ENCODE data around the gene KCNQ1.

Gene KCNQ1

DNA sequence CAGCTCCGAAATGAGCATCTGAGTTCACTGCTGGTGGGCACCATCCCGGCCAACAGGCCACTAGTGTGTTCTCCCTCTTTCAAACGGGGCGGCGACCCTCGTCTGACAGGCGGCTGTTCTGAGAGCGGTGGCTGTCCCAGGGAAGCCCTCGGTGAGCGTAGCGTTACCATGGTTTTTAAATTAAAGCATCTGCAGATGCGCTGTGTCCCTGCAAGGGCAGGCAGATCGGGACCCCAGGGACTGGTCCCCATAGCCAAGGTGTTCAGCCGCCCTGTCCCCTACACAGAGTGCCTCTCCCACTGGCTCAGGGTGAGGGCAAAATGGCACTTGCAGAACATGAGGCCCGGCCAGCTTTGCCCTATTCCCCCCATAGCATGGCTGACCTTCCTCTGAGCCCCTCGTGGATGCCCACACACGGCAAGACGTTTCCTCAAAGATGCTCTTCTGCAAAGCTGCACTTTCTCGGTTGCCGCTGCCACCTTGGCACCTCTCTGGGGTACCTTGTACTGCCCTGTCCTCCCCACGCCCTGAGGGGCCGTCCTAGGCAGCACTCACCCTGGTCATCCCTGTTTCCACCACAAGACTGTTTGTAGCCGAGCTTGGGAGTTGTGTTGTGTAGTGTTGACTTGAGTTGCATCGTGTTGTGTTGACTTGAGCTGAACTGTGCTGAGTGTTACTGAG, 306.9 kb downstream of the KCNQ1 start:
- H3K27ac ChIP-seq: no peak overlapping the region
- TF ChIP-seq, protein P1, sequence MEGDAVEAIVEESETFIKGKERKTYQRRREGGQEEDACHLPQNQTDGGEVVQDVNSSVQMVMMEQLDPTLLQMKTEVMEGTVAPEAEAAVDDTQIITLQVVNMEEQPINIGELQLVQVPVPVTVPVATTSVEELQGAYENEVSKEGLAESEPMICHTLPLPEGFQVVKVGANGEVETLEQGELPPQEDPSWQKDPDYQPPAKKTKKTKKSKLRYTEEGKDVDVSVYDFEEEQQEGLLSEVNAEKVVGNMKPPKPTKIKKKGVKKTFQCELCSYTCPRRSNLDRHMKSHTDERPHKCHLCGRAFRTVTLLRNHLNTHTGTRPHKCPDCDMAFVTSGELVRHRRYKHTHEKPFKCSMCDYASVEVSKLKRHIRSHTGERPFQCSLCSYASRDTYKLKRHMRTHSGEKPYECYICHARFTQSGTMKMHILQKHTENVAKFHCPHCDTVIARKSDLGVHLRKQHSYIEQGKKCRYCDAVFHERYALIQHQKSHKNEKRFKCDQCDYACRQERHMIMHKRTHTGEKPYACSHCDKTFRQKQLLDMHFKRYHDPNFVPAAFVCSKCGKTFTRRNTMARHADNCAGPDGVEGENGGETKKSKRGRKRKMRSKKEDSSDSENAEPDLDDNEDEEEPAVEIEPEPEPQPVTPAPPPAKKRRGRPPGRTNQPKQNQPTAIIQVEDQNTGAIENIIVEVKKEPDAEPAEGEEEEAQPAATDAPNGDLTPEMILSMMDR (conservative IDR thresholded peaks at IDR 0.05): no peak

DNA sequence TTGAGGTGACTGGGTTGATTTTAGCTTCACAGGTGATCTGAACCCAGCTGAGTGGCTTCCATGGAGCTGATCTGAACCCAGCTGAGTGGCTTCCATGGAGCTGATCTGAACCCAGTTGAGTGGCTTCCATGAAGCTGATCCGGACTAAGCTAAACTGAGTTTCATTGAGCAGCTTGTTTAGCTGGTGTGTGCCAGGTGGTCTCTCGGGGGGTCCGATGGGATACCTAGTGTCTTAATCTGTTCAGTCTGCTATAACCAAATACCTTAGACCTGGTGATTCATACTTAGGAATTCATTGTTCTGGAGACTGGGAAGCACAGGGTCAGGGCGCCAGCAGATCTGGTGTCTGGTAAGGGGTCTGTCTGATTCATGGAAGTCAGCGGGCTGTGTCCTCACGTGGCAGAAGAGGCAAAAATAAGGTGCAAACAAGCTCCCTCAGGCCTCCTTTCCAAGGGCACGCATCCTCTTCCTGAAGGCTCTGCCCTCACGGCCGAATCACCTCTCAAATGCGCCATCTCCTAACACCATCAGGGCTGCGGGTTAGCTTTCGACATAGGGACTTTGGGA, 307.5 kb downstream of the KCNQ1 start:
- no peak overlapping the region for H3K27ac ChIP-seq
- TF ChIP-seq, protein P1 (conservative IDR thresholded peaks at IDR 0.05): no peak

DNA sequence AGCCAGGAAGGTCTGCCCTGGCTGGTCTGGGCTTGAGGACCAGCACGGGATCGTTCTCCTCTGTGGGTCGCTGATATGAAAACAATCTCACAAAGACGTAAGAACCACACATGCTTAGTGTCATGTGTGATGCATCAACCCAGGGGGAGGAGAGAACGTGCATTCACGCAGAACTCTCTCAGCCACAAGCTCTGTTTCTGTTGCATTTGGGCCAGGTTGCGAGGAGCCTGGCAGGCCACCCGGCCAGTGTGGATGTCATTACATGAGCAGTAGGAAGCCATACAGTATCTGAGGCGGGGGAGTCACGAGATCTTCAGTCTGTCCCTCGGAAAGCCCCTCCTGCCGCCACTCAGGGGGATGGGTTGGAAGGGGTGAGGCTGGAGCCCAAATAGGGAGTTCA, 308.1 kb downstream of the KCNQ1 start:
- H3K27ac ChIP-seq: no peak overlapping the region
- TF ChIP-seq, protein P1 (conservative IDR thresholded peaks at IDR 0.05): no peak

DNA sequence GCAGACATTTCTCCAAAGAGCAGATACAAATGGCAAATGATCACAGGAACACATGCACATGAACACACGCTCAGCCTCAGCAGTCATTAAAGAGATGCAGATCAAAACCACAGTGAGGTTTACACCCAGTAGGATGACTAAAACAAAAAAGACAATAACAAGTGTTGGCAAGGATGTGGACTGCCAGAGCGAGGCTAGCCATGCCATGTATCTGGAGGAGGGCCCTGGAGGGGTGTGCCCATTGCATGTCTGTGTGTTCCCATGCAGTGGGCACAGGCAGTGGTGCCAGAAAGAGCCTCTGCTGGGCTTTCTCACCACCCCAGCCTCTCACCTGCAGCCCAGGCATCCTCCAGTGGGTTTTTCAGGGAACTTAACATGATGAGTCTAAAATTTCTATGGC, 309.2 kb downstream of the KCNQ1 start:
- H3K27ac ChIP-seq: no peak overlapping the region
- TF ChIP-seq, protein P1 (conservative IDR thresholded peaks at IDR 0.05): no peak

DNA sequence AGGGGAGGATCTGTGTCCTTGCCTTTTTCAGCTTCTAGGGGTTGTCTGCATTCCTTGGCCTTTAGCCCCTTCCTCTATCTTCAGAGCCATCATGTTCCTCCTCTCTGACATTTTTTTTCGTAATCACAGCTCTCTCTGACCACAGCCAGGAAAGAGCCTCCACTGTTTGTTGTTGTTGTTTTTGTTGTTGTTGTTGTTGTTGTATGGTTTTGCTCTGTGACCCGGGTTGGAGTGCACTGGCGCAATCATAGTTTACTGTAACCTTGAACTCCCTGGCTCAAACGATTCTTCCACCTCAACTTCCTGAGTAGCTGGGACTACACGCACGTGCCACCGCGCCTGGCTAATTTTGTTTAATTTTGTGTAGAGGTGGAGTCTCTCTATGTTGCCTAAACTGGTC, 310.3 kb downstream of the KCNQ1 start:
- TF ChIP-seq, protein P1 (conservative IDR thresholded peaks at IDR 0.05): no peak
- no peak overlapping the region for H3K27ac ChIP-seq

DNA sequence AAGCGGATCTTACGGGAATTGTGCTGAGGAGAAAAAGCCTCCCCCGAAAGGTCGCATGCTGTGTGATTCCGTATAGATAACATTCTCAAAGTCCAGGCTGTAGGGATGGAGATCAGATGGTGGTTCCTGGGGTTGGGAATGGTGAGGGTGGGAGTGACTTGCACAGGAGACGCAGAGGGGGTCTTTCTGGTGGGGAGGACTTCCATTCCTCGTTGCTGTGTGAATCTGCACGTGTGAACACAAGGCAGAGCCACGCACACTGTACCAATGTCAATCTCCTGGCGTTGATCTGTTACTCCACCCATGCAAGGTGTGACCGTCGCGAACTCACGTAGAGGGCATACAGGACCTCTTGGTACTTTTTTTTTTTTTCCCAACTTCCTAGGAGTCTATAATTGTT, 313.9 kb downstream of the KCNQ1 start:
- TF ChIP-seq, protein P1 (conservative IDR thresholded peaks at IDR 0.05): no peak
- no peak overlapping the region for H3K27ac ChIP-seq

DNA sequence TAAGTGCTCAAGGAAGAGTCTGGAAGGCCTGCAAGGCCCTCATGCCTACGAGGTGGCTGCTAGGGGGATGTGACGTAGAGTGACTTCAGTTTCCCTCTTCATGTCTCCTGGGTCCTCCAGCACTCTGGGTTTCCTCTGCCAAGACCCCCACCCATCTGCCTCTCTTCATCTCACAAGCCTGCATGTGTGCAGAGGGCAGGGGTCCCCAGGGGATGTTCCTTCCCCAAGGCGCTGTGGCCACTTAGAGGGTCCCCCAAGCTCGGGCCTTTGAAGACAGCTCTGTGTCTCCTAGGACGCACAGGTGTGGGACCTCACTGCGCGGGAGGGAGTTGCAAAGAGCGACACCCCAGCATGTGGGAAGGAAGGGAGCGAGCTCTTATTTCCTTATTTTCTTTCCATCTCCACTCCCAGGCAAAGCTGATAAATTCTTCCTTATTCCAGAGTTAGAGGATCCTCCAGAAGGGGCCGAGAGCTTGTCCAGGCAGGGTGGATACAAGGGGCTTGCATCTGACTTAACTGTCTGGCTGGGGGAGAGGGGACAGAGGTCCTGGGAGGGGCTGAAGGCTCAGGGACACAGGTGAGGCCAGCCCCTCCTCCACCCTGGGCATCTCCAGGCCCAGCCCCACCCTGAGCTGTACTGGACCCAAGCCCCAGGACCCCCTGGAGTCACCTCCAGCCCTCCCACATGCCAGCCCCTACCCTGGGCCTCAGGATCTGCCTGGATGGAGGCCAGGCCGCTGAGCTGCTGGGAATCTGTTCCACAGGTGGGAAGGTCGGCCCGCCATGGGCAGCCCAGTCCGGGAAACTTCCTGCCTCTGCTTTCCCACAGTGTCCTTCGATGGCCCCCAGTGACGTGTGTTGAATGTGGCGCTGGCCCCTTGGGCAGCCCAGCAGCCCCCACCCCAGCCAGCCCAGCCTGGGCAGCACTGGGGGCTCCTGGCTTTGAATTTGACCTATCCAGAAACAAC, 314.7 kb downstream of the KCNQ1 start:
- no peak overlapping the region for H3K27ac ChIP-seq
- TF ChIP-seq, protein P1 (conservative IDR thresholded peaks at IDR 0.05): no peak

Data from VCaP (cell line).